NCI-H128 (cell line): Measurements from ENCODE around the gene SEMA5A.

Source experiments
- DNase-seq: peaks from one replicate; lab custom pipeline; 2025; ENCODE audit not compliant: unreplicated experiment; lab: John Stamatoyannopoulos, UW

Gene SEMA5A

GRCh38 chr5:9297134-9297533, 248.7 kb downstream of the SEMA5A start:
- DNase-seq: no peak

GRCh38 chr5:9295466-9295801, 250.4 kb downstream of the SEMA5A start:
- no peak for DNase-seq

DNA sequence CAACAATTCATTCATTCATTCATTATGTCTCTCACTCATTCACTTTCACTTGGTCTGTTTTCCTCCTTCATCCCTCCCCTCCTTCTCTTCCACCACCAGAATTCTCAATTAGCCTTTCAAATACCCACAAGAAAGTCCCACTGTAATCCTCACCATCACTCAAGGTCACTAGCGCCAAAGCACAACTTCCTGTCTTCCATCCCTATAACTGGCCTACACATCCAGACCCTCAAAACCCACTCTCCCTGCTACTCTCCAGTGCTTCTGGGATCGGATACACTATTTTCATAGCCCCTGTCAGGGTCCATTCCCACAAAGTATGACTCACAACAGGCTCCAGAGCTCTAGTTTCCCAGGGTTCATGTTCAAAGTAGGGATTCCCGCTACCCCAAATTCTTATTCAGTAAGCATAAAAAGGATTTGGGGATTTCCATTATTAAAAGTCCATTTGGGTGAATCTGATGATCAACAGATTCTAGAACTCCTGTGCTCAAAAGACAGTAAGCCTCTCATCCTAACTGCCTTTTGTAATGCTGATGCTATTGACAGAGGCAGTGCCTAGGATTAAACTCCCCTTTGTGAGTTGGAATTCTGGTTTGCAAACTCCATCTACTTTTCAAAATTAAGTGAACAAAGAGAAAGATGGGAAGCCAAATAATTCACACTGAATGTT, 250.9 kb downstream of the SEMA5A start:
- DNase-seq: no peak

DNA sequence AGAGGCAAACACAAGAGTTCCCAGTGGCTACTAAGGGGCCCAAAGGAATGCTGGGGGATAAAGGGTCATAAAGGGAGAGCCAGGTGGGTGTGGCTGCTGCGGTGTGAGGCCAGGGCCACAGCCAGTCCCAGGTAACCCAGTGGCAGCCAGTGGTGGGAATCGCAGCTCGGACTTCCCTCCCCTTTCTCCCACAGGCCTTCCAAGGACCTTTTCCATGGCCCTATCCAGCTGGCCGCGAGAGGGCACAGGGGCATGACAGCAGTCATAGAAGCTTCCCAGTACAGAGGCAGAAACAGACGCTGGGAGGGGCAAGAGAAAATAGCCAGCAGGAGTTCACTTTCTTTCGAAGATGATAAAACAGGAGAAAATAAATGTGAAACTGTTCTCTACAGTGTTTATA, 257.6 kb downstream of the SEMA5A start:
- no peak for DNase-seq

DNA sequence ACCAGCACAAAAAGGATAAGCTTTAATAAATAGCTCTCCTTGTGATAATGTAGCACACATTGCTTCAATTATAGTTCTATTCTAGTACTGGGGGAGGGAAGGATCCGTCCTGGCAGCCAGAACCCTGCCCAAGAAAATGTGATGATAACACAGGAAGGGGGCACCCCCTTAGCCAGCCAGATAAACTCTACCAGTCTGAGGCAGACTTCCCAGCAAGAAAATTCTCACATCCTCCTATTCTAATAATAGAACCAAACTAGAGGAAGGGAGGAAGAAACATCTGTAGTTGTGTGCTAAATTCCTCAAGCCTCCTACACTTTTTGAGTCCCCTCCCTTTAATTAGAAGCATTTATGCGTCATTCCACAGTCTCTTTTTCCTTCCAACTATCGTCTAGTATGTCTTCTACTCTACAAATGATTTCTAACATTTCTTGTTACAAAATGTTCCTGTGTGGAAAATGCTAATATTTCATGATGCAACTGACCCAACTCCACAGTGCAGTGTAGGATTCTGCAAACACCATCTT, 261.0 kb downstream of the SEMA5A start:
- no peak for DNase-seq

- no peak for DNase-seq
Measured at GRCh38 chr5:9284272-9284671, 261.6 kb downstream of the SEMA5A start.

DNA sequence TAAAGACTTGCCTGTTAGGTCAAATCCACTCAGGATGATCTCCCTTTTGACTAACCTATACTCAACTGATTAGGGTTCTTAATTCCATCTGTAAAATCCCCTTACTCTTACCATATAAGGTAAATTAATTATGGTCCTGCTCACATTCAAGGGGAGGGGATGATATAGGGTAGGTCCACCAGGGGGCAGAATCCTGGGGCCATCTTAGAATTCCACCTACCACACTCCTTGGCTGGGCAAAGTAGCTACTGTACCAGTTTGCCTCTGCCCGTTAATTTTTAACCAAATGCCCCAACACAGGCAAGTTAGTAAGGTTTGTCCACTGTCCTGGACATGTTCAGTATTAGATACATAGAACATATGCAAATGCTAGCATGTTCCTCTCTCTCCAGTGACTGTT, 262.4 kb downstream of the SEMA5A start:
- DNase-seq: no peak

GRCh38 chr5:9283021-9283420, 262.9 kb downstream of the SEMA5A start:
- DNase-seq: no peak

DNA sequence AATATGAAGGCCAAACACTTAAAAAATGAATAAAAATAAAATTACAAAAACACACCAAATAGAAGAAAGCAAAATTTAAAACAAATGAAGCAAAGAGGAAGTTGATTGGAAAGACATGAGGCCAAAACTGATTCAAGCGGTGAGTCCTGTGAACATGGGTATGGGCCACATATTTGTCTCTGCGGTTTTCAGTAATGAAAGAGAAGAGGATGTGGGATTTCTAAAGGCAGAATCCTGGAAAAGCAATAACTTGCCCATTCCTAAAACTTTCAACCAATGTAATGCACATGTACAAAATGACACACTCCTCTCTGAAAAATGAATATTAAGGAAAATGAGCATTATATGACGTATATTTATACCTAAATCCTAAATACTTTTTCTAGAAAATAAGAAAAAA, 263.7 kb downstream of the SEMA5A start:
- no peak for DNase-seq

GRCh38 chr5:9279774-9280173, 266.1 kb downstream of the SEMA5A start:
- DNase-seq: no peak

DNA sequence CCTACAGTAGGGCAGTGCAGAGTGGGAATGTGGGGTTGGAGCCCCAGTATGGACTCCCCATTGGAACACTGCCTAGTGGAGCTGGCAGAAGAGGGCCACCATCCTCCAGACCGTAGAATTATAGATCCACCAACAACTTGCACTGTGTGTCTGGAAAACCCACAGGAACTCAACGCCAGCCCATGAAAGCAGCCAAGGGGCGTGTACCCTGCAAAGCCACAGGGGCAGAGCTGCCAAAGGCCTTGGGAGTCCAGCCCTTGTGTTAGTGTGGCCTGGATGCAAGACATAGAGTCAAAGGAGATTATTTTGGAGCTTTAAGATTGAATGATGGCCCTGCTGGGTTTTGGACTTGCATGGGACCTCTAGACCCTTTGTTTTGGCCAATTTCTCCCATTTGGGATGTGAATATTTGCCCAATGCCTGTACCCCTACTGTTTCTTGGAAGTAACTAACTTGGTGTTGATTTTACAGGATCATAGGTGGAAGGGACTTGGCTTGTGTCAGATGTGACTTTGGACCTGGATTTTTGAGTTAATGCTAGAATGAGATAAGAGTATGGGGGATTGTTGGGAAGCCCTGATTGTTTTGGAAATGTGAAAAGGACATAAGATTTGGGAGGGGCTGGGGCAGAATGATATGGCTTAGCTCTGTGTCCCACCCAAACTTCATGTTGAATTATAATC, 266.8 kb downstream of the SEMA5A start:
- DNase-seq: no peak

DNA sequence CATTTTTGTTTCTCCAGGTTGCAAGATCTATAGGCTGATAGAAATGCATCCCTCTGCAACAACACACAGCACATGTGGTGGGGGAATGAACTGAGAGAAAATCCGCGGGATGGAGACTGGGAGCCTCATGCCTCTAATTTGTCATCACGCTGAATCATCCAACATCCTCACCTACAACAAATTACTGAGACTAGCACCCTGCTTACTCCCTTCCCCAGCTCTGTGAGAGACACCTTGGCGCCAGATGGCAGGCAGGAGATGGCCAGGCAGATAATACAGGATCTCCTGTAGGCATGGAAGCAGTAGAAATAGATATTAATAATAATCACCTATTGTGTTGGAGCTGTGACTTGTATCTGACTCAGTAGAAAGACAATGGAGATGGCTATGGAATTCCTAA, 276.9 kb downstream of the SEMA5A start:
- no peak for DNase-seq

DNA sequence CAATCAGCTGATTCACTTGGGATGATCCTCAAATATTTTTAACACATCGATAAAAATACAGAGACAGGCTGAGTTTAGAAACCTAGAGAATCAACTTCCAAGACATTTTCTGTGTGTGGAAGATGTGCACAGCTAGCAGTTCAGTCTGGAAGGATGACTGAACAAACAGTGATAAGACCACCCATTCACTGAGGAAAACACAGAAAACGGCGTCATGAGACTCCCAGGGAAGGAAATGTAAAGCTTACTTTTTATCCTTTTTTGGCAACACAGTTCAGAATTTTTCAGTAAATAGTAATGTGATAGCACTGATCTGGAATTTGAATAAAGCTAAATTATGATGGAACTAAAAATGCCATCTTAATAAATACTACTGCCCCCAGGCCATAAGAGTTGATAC, 277.6 kb downstream of the SEMA5A start:
- DNase-seq: no peak

GRCh38 chr5:9265441-9266287, 280.2 kb downstream of the SEMA5A start:
- DNase-seq: no peak

DNA sequence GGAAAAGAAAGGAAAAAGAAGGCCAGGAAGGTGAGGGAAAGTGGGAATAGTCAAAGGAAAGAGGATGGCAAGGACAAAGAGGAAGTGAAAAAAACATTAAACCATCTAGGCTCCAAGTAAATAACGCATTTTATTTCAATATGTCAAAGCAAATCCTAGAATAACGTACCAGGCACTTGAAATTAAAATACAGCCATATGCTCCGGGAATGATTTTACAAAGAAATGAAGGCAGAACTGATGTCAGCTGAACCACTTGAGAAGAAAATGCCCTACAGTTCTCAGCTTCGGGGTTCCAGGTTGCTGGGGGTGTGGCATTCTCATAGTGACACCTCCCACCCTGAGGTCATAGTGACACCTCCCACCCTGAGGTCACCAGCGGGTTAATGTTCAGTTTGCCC, 281.6 kb downstream of the SEMA5A start:
- DNase-seq: no peak

DNA sequence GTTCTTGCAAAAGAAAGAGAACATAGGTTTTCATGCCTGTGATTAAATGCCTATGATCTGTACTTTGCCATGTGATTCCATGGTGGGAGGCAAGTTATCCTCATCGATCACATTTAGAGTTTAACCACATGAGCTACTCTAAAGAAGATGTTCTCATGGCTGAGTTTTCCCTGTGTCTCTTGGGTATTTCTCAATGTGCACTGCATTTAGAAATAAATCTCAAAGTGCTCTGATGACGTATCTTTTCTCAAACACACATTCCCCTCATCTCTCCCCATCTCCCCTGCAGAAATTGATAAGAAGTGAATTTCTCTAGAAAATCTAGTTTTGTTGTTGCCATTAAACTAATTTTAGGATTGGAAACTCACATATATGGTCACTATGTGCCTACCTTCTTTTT, 282.2 kb downstream of the SEMA5A start:
- DNase-seq: no peak

- no peak for DNase-seq
Measured at GRCh38 chr5:9251379-9251980, 294.4 kb downstream of the SEMA5A start.

GRCh38 chr5:9249231-9249630, 296.6 kb downstream of the SEMA5A start:
- no peak for DNase-seq

DNA sequence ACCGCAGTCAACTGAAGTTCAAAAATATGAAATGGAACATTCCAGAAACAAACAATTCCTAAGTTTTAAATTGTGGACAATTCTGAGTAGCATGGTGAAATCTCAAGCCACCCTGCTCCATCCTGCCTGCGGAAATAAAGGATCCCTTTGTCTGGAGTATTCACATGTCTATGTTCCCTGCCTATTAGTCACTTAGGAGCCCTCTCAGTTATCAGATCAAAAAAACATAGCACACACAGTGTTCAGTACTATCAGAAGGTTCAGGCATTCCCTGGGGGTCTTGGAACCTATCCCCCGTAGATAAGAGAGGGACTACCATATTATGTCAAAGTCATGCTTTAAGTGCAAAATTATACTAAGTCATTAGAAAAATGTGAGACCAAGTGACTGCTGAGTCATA, 300.8 kb downstream of the SEMA5A start:
- DNase-seq: no peak

- no peak for DNase-seq
Measured at GRCh38 chr5:9244417-9244816, 301.5 kb downstream of the SEMA5A start.

GRCh38 chr5:9241479-9242305, 304.2 kb downstream of the SEMA5A start:
- no peak for DNase-seq
